Measurements from ENCODE around the gene WWOX. TPM values are rescaled to one million over a fixed set of nuclear protein-coding genes. Genes with fewer than 3 reads are reported as not detected.

WWOX gene
- total RNA-seq, 1 donor from 2014 or later, result 19.2 TPM

- H3K36me3 ChIP-seq, result no peaks in the 10 kb centered on the region
- H3K4me3 ChIP-seq, result no peak overlapping the region
- H3K27me3 ChIP-seq (ENCODE audit: low read depth), result no peaks in the 10 kb centered on the region
- no peaks in the 10 kb centered on the region for H3K9me3 ChIP-seq
- no peak overlapping the region for H3K27ac ChIP-seq
- intact Hi-C loops (cut with DNase I), result no loop called here
- H3K4me1 ChIP-seq, result no peaks in the 10 kb centered on the region
- DNase-seq, result no peak
- TF ChIP-seq, protein P1, sequence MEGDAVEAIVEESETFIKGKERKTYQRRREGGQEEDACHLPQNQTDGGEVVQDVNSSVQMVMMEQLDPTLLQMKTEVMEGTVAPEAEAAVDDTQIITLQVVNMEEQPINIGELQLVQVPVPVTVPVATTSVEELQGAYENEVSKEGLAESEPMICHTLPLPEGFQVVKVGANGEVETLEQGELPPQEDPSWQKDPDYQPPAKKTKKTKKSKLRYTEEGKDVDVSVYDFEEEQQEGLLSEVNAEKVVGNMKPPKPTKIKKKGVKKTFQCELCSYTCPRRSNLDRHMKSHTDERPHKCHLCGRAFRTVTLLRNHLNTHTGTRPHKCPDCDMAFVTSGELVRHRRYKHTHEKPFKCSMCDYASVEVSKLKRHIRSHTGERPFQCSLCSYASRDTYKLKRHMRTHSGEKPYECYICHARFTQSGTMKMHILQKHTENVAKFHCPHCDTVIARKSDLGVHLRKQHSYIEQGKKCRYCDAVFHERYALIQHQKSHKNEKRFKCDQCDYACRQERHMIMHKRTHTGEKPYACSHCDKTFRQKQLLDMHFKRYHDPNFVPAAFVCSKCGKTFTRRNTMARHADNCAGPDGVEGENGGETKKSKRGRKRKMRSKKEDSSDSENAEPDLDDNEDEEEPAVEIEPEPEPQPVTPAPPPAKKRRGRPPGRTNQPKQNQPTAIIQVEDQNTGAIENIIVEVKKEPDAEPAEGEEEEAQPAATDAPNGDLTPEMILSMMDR (IDR thresholded peaks at IDR 0.05), result no peak
- no peak for ATAC-seq
Measured at GRCh38 chr16:78256686-78257375, 157.4 kb downstream of the WWOX start.

GRCh38 chr16:78257376-78257728 lies 157.9 kb downstream of the WWOX start:
- intact Hi-C loops (cut with DNase I), result no loop called here
- Histone ChIP-seq H3K4me1 (no peaks in the 10 kb centered on the region), H3K27me3 (ENCODE audit: low read depth) (no peaks in the 10 kb centered on the region), H3K9me3 (no peaks in the 10 kb centered on the region), H3K27ac (no peak overlapping the region), H3K4me3 (no peak overlapping the region), H3K36me3 (no peaks in the 10 kb centered on the region)
- ATAC-seq, result no peak
- DNase-seq, result no peak
- TF ChIP-seq, protein P1 (IDR thresholded peaks at IDR 0.05), result no peak

DNA sequence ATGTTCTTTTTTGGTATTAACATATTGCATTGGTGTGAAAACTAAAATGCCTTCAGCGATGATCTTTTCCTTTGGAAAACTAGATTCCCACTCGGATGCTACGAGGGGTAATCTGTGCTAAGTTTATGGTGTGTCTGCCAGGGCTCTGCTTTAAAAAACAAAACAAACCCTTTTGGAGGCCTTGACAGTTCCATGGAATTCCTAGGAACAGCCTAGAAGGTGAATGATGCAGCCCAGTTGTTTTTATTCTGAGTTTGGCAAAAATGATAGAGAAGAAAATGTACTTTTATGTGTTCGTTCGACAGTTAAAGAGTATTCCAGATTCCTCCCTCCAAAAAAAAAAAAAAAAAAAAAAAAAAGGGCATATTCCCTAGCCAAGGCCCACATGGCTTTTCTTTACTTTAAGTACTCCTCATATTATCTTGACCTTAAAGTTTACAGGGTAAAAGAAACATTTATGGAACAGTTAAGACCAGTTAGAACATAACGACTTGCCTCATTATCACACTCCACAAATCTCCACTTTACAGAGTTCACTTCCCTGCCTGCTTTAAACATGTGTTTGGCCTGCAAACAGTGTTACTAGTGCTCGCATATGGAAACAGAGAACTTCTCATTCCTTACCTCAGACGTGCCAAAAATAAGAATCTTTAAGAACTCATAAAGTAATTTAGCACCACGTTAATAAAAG lies 159.1 kb downstream of the WWOX start:
- TF ChIP-seq, protein P1 (IDR thresholded peaks at IDR 0.05), result no peak
- no peaks in the 10 kb centered on the region for H3K27me3 ChIP-seq (ENCODE audit: low read depth)
- no peak overlapping the region for H3K27ac ChIP-seq
- no peak for ATAC-seq
- no peaks in the 10 kb centered on the region for H3K4me1 ChIP-seq
- no peak for DNase-seq
- no peaks in the 10 kb centered on the region for H3K9me3 ChIP-seq
- H3K4me3 ChIP-seq, result no peak overlapping the region
- intact Hi-C loops (cut with DNase I), result no loop called here
- H3K36me3 ChIP-seq, result no peaks in the 10 kb centered on the region

DNA sequence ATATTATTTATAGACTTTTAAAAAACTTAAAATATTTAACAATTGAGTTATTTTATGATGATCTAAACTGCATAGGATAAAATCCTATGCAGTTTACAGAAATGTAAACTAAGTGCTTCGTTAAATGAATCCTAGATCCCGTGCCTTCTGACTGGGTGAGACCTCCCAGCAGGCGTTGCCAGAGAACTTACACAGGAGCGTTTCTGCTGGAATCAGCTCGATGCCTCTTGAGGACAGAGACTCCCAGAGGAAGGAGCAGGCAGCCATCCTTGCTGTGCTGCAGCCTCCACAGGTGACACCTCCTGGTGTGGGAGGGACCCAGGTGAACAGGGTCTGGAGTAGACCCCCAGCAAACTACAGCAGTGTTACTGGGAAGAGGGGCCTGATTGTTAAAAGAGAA lies 160.4 kb downstream of the WWOX start:
- Histone ChIP-seq H3K9me3 (peaks cover 3% of the 10 kb centered on the region), H3K27ac (no peak overlapping the region), H3K4me1 (no peaks in the 10 kb centered on the region), H3K27me3 (ENCODE audit: low read depth) (no peaks in the 10 kb centered on the region), H3K4me3 (no peak overlapping the region), H3K36me3 (no peaks in the 10 kb centered on the region)
- intact Hi-C loops (cut with DNase I), result no loop called here
- DNase-seq (no peak), ATAC-seq (no peak)
- TF ChIP-seq, protein P1 (IDR thresholded peaks at IDR 0.05), result no peak

GRCh38 chr16:78264642-78265041 lies 165.2 kb downstream of the WWOX start:
- TF ChIP-seq, protein P1 (IDR thresholded peaks at IDR 0.05), result no peak
- Histone ChIP-seq H3K9me3 (peaks cover 3% of the 10 kb centered on the region), H3K27me3 (ENCODE audit: low read depth) (no peaks in the 10 kb centered on the region), H3K4me3 (no peak overlapping the region), H3K27ac (no peak overlapping the region), H3K4me1 (no peaks in the 10 kb centered on the region), H3K36me3 (no peaks in the 10 kb centered on the region)
- ATAC-seq (no peak), DNase-seq (no peak)
- intact Hi-C loops (cut with DNase I), result no loop called here

All from lower lobe of right lung (tissue), 2 donors.